ENCODE measurements around the gene TBL1X. TPM values are rescaled to one million over a fixed set of nuclear protein-coding genes. Genes with fewer than 3 reads are reported as not detected.

Gene TBL1X
- total and polyA plus RNA-seq, 2 of the 4 experiments (the other 2 are of a cell fraction) = 16.2 to 20.8 TPM

- Histone ChIP-seq H3K4ac (ENCODE audit: low read depth, low read length) (no peak overlapping the region), H3K9me1 (ENCODE audit: insufficient read depth, low read length) (peaks cover 4% of the 10 kb centered on the region; the same call in 1 of the 2 replicates), H4K20me1 (ENCODE audit: insufficient read depth, low read length) (peaks cover 63% of the 10 kb centered on the region), H2BK20ac (ENCODE audit: low read depth, low read length) (no peak overlapping the region), H3K27ac (ENCODE audit: insufficient read depth, low read length) (no peak overlapping the region), H3K9me3 (ENCODE audit: control insufficient read depth, insufficient read depth, low read length) (no peaks in the 10 kb centered on the region), H3K18ac (ENCODE audit: low read depth, low read length) (no peak overlapping the region), H3K14ac (replicated peaks; ENCODE audit: low read depth, low read length) (no peak overlapping the region), H3K4me1 (ENCODE audit: control insufficient read depth, insufficient read depth, low read length) (peaks cover 4% of the 10 kb centered on the region; the same call in 1 of the 2 replicates), H2AFZ (replicated peaks; ENCODE audit: low read length, poor library complexity) (no peak overlapping the region), H3K9ac (ENCODE audit: low read depth, low read length) (no peak overlapping the region), H4K5ac (ENCODE audit: low read depth, low read length) (no peak overlapping the region), H2AK9ac (replicated peaks; ENCODE audit: low read depth, low read length, poor library complexity) (no peak overlapping the region), H3K27me3 (ENCODE audit: control insufficient read depth, insufficient read depth, low read length) (no peaks in the 10 kb centered on the region), H3K79me1 (ENCODE audit: low read depth in 1 of 2, low read length in 2 of 2) (peaks cover 29 to 86% of the 10 kb centered on the region in 2 experiments), H2BK15ac (ENCODE audit: low read depth, low read length) (no peak overlapping the region), H2BK5ac (ENCODE audit: low read depth, low read length, poor library complexity, severe bottlenecking) (no peak overlapping the region), H4K91ac (ENCODE audit: insufficient read depth, low read depth, low read length) (no peak overlapping the region), H3K56ac (ENCODE audit: extremely low read depth, insufficient read depth, low read length) (no peak overlapping the region), H4K8ac (ENCODE audit: low read depth in 2 of 2, low read length in 2 of 2) (no peak overlapping the region), H2BK120ac (ENCODE audit: low read depth, low read length) (no peak overlapping the region), H3K4me2 (ENCODE audit: low read depth, low read length) (no peak overlapping the region), H2AK5ac (ENCODE audit: low read depth, low read length) (no peak overlapping the region), H3K4me3 (ENCODE audit: insufficient read depth, low read depth, low read length) (no peak overlapping the region), H3K23ac (ENCODE audit: low read depth, low read length) (no peak overlapping the region), H3K36me3 (ENCODE audit: control insufficient read depth, insufficient read depth, low read length) (no peaks in the 10 kb centered on the region)
- POLR2A ChIA-PET (ENCODE audit: unreplicated experiment) = no interaction called here
- DNase-seq (no peak), ATAC-seq (ENCODE audit: low read depth) (no peak)
- CTCF ChIA-PET = no interaction called here
- intact Hi-C loops (cut with micrococcal nuclease) = no loop called here
- in situ Hi-C loops (cut with MboI; ENCODE audit: low sequenced_read_pairs) = no loop called here
- dilution Hi-C loops (cut with HindIII; ENCODE audit: low sequenced_read_pairs, unreplicated experiment) = no loop called here
- no CpG with 5 or more reads among the region's 4 CpGs for WGBS, 2 experiments (ENCODE audit: extremely low coverage in 2 of 2, insufficient read length in 1 of 2)
- no TSS peak for BruUV-seq (replicated peaks)
- TF ChIP-seq MXI1 (IDR thresholded peaks at IDR 0.05; ENCODE audit: borderline replicate concordance, low read depth, low read length) = no peak
- TF ChIP-seq NFE2L2 (IDR thresholded peaks at IDR 0.05; ENCODE audit: low read depth, low read length) = no peak
- no peak for TF ChIP-seq MAFK (IDR thresholded peaks at IDR 0.05; ENCODE audit: low read depth, low read length)
- TF ChIP-seq, protein P1, sequence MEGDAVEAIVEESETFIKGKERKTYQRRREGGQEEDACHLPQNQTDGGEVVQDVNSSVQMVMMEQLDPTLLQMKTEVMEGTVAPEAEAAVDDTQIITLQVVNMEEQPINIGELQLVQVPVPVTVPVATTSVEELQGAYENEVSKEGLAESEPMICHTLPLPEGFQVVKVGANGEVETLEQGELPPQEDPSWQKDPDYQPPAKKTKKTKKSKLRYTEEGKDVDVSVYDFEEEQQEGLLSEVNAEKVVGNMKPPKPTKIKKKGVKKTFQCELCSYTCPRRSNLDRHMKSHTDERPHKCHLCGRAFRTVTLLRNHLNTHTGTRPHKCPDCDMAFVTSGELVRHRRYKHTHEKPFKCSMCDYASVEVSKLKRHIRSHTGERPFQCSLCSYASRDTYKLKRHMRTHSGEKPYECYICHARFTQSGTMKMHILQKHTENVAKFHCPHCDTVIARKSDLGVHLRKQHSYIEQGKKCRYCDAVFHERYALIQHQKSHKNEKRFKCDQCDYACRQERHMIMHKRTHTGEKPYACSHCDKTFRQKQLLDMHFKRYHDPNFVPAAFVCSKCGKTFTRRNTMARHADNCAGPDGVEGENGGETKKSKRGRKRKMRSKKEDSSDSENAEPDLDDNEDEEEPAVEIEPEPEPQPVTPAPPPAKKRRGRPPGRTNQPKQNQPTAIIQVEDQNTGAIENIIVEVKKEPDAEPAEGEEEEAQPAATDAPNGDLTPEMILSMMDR (conservative IDR thresholded peaks at IDR 0.05; ENCODE audit: low read depth, low read length) = no peak
- no peak for TF ChIP-seq CEBPB (IDR thresholded peaks at IDR 0.05; ENCODE audit: low read depth, low read length)
Measured at GRCh38 chrX:9518051-9518450, 53.2 kb downstream of the TBL1X start.

Measured in IMR-90 (cell line).